Measurements from ENCODE around the gene GRK1.

- TF ChIP-seq CTCF (conservative IDR thresholded peaks at IDR 0.05) (no peak), ZFX (IDR thresholded peaks at IDR 0.05) (no peak)
Measured at GRCh38 chr13:113645329-113645728, 21.7 kb upstream of the GRK1 start.

Data from C4-2B (cell line).